Measurements from ENCODE around the gene MYH1.

Gene MYH1

GRCh38 chr17:10474536-10474935 lies 43.8 kb downstream of the MYH1 start:
- DNase-seq = no peak

GRCh38 chr17:10471858-10472257 lies 46.5 kb downstream of the MYH1 start:
- DNase-seq = no peak

- DNase-seq = no peak
Observed at GRCh38 chr17:10469459-10469858, 48.9 kb downstream of the MYH1 start, which contains the start of gene MYH4. Gene MYH4 (minus strand): TSS chr17:10469559. CDS start chr17:10466745, 2,814 bp downstream.

- DNase-seq = no peak
Observed at GRCh38 chr17:10463402-10463801, 54.9 kb downstream of the MYH1 start.

GRCh38 chr17:10460062-10460461 lies 58.3 kb downstream of the MYH1 start:
- no peak for DNase-seq

- no peak for DNase-seq
Observed at GRCh38 chr17:10458701-10459100, 59.6 kb downstream of the MYH1 start.

- DNase-seq = no peak
Observed at GRCh38 chr17:10457952-10458351, 60.4 kb downstream of the MYH1 start.

GRCh38 chr17:10447026-10447931 lies 71.1 kb downstream of the MYH1 start:
- no peak for DNase-seq
